Activated CD4-positive, CD25-positive, alpha-beta regulatory T cell treated with anti-CD3 and anti-CD28 coated beads, Interleukin-2, amount 50 U/mL, for 16 hours (primary cell): ENCODE data around the gene SLC25A29.
A peak's percentile ranks its signal among the peaks of the same experiment; 100 is the strongest.
"Not testable (repeated sequence)": the region's sequence is repeated elsewhere in the genome, so short reads cannot be mapped to it uniquely, and the experiment has no call there.

Source experiments
- DNase-seq: peaks from one replicate; pipeline ENCODE4 v3.0.0-alpha.2; 2020; ENCODE audit warnings: low read depth, low spot score

The SLC25A29 gene

GRCh38 chr14:100312110-100312876 lies 6.0 kb upstream of the SLC25A29 start:
- not testable (repeated sequence) for DNase-seq

- DNase-seq: no peak
Measured at GRCh38 chr14:100309028-100309737, 2.9 kb upstream of the SLC25A29 start.

GRCh38 chr14:100308427-100308792 lies 2.2 kb upstream of the SLC25A29 start:
- not testable (repeated sequence) for DNase-seq

- DNase-seq: no peak
Measured at GRCh38 chr14:100307766-100308426, 1.7 kb upstream of the SLC25A29 start.

- no peak for DNase-seq
Measured at GRCh38 chr14:100306998-100307765, 938 bp upstream of the SLC25A29 start.

GRCh38 chr14:100305324-100306100 lies 732 bp downstream of the SLC25A29 start:
- DNase-seq: peak; percentile 12

GRCh38 chr14:100304825-100305323 lies 1.4 kb downstream of the SLC25A29 start:
- no peak for DNase-seq

- no peak for DNase-seq
Measured at GRCh38 chr14:100303925-100304324, 2.3 kb downstream of the SLC25A29 start.

- no peak for DNase-seq
Measured at GRCh38 chr14:100303179-100303578, 3.1 kb downstream of the SLC25A29 start.

- no peak for DNase-seq
Measured at GRCh38 chr14:100302616-100303015, 3.6 kb downstream of the SLC25A29 start.

- DNase-seq: no peak
Measured at GRCh38 chr14:100299238-100299560, 7.0 kb downstream of the SLC25A29 start.

GRCh38 chr14:100298551-100299237 lies 7.5 kb downstream of the SLC25A29 start:
- DNase-seq: no peak

GRCh38 chr14:100297320-100298300 lies 8.6 kb downstream of the SLC25A29 start:
- no peak for DNase-seq

GRCh38 chr14:100296729-100297128 lies 9.5 kb downstream of the SLC25A29 start:
- not testable (repeated sequence) for DNase-seq

- DNase-seq: no peak
Measured at GRCh38 chr14:100296106-100296651, 10.1 kb downstream of the SLC25A29 start.

GRCh38 chr14:100295376-100296105 lies 10.7 kb downstream of the SLC25A29 start:
- DNase-seq: no peak

- no peak for DNase-seq
Measured at GRCh38 chr14:100294963-100295330, 11.3 kb downstream of the SLC25A29 start.
